ENCODE data around the gene GATA2.

DNA sequence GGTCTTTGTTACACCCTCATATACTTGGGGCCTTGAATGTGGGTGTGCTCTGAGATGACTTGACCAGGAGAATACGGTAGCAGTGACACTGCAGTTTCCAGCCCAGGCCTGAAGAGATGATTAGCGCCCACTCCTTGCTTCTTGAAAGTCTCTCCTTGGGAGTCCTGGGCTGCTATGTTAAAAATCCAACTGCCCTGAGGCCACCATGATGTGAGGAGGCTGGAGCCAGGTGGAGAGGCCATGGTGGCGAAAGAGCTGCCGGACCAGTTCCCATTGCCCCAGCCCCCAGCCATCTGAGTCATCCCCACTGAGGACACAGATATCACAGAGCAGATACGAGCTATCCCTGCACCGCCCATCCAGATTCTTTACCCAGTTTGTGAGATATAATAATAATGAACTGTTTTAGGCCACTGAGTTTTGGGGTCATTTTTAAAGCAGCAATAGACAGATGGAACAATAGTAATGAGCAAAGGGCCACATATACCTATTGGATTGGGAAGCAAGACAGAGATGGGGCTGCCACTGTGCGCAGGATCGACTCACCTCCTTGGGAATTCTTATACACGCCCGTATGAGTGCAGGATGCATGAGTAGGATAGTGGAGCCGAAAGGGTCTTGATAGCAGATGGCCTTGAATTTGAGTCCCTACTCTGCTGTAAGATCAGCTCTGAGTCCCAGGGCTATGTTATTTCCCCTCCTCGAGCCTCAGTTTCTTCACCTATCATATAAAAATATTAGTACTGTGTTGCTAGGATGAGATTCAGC, 12.1 kb upstream of the GATA2 start:
- no peak for TF ChIP-seq EZH2 (IDR thresholded peaks at IDR 0.05; ENCODE audit: borderline replicate concordance, insufficient read depth, low read depth, low read length, poor library complexity, severe bottlenecking)
- no peak for TF ChIP-seq CTCF (IDR thresholded peaks at IDR 0.05)

Data from B cell (primary cell).